Heart left ventricle (tissue), 13 donors: ENCODE results near the gene TMEM135.

ENCODE experiments used
- CTCF ChIP-seq, 12 donors: fragments of 200-600 bp; sonication (generic) in 4 of 12; IDR thresholded peaks; one replicate each; pipeline versions ENCODE4 v1.5.0 to v1.8.0; 2018 to 2022; ENCODE audit warnings: antibody characterized with exemption in 12 of 12, mild to moderate bottlenecking in 5 of 12
- POLR2A ChIP-seq, 2 donors: fragments of 450-650 bp; IDR thresholded peaks; one replicate each; pipeline ENCODE4 v1.6.1; 2017; ENCODE audit warnings: antibody characterized with exemption in 2 of 2, mild to moderate bottlenecking in 2 of 2, moderate library complexity in 2 of 2
- donor health status: ischemic (EF 13 %, LVEDD 7.1; RV severe dilation, severe dysfunction).
- donor health status: DM: no; HTN: yes; CAD: no.
- donor health status: DM: no; HTN: no; CAD: no.
- donor health status: ischemic (EF 25% LVEDD 6.9; RV normal size, moderate dysfunction).
- donor health status: ischemic (EF 25% LVEDD 5.7; RV mildly dilated, moderate dysfunction).
- donor health status: ischemic (EF 35%, LVEDD 5.7; RV mildly dilated, moderate dysfunction).
- donor health status: nonischemic (EF 11% LVEDD 7.7; RV severe dilation, severe dysfunction).
- donor health status: DM: yes; HTN: yes; CAD: no.
- donor health status: PGD.
- donor health status: ischemic (EF 29% LVEDD 5.4; RV normal size, mild dysfunction).
- donor health status: nonischemic (EF 23%, LVEDD 6.1; RV moderate dilation, normal function).

GRCh38 chr11:87114093-87114492, 76.4 kb downstream of the TMEM135 start:
- no peak for TF ChIP-seq CTCF (IDR thresholded peaks at IDR 0.05)
- TF ChIP-seq POLR2A (IDR thresholded peaks at IDR 0.05), result no peak
